Measurements from ENCODE around the gene PSMD14. TPM values are rescaled to one million over a fixed set of nuclear protein-coding genes. Genes with fewer than 3 reads are reported as not detected.
"Not testable (repeated sequence)": the region's sequence is repeated elsewhere in the genome, so short reads cannot be mapped to it uniquely, and the experiment has no call there.

Gene PSMD14
- total and polyA plus RNA-seq, 5 donors = 32.7 to 47.2 (median 42.7) TPM

GRCh38 chr2:161358838-161359237 lies 50.6 kb downstream of the PSMD14 start:
- intact Hi-C loops (cut with DNase I) = no loop called here
- no peak overlapping the region for H3K27ac ChIP-seq (ENCODE audit: low read length)
- H3K27me3 ChIP-seq (ENCODE audit: control insufficient read depth, insufficient read depth) = no peaks in the 10 kb centered on the region
- no peak for DNase-seq
- no peak for ATAC-seq
- H3K4me3 ChIP-seq (ENCODE audit: low read length) = no peak overlapping the region
- H3K4me1 ChIP-seq (ENCODE audit: control insufficient read depth, insufficient read depth, low read length) = no peaks in the 10 kb centered on the region
- WGBS = 79% methylated on average over 3 of the region's 3 CpGs
- H3K9me3 ChIP-seq (ENCODE audit: control insufficient read depth, low read length) = no peaks in the 10 kb centered on the region

- ATAC-seq; H3K4me3 ChIP-seq (ENCODE audit: low read length); H3K4me1 ChIP-seq (ENCODE audit: control insufficient read depth, insufficient read depth, low read length); H3K27me3 ChIP-seq (ENCODE audit: control insufficient read depth, insufficient read depth); DNase-seq; H3K9me3 ChIP-seq (ENCODE audit: control insufficient read depth, low read length); intact Hi-C loops (cut with DNase I); H3K27ac ChIP-seq (ENCODE audit: low read length): not testable (repeated sequence)
- WGBS = 98% methylated on average over 8 of the region's 8 CpGs
These were observed 52.0 kb downstream of the PSMD14 start for GRCh38 chr2:161360095-161360654.

GRCh38 chr2:161362568-161363166 lies 54.4 kb downstream of the PSMD14 start:
- WGBS = 96% methylated on average over 2 of the region's 2 CpGs
- intact Hi-C loops (cut with DNase I) = no loop called here
- no peaks in the 10 kb centered on the region for H3K9me3 ChIP-seq (ENCODE audit: control insufficient read depth, low read length)
- no peak overlapping the region for H3K4me3 ChIP-seq (ENCODE audit: low read length)
- DNase-seq (no peak), ATAC-seq (no peak)
- no peaks in the 10 kb centered on the region for H3K4me1 ChIP-seq (ENCODE audit: control insufficient read depth, insufficient read depth, low read length)
- no peaks in the 10 kb centered on the region for H3K27me3 ChIP-seq (ENCODE audit: control insufficient read depth, insufficient read depth)
- H3K27ac ChIP-seq (ENCODE audit: low read length) = no peak overlapping the region

GRCh38 chr2:161367675-161368074 lies 59.5 kb downstream of the PSMD14 start:
- intact Hi-C loops (cut with DNase I) = no loop called here
- Histone ChIP-seq H3K4me3 (ENCODE audit: low read length) (no peak overlapping the region), H3K9me3 (ENCODE audit: control insufficient read depth, low read length) (no peaks in the 10 kb centered on the region), H3K4me1 (ENCODE audit: control insufficient read depth, insufficient read depth, low read length) (no peaks in the 10 kb centered on the region), H3K27me3 (ENCODE audit: control insufficient read depth, insufficient read depth) (no peaks in the 10 kb centered on the region), H3K27ac (ENCODE audit: low read length) (no peak overlapping the region)
- ATAC-seq (no peak), DNase-seq (no peak)
- 87% methylated on average over 3 of the region's 3 CpGs for WGBS

- no peak for ATAC-seq
- WGBS = 77% methylated on average over 2 of the region's 2 CpGs
- Histone ChIP-seq H3K27me3 (ENCODE audit: control insufficient read depth, insufficient read depth) (no peaks in the 10 kb centered on the region), H3K27ac (ENCODE audit: low read length) (no peak overlapping the region), H3K9me3 (ENCODE audit: control insufficient read depth, low read length) (no peaks in the 10 kb centered on the region), H3K4me1 (ENCODE audit: control insufficient read depth, insufficient read depth, low read length) (no peaks in the 10 kb centered on the region), H3K4me3 (ENCODE audit: low read length) (no peak overlapping the region)
- DNase-seq = no peak
- intact Hi-C loops (cut with DNase I) = no loop called here
These were observed 61.1 kb downstream of the PSMD14 start for GRCh38 chr2:161369311-161369710.

- H3K27ac ChIP-seq (ENCODE audit: low read length) = no peak overlapping the region
- intact Hi-C loops (cut with DNase I) = no loop called here
- WGBS = 79% methylated on average over 3 of the region's 3 CpGs
- ATAC-seq (no peak), DNase-seq (no peak)
- H3K4me3 ChIP-seq (ENCODE audit: low read length) = no peak overlapping the region
- no peaks in the 10 kb centered on the region for H3K4me1 ChIP-seq (ENCODE audit: control insufficient read depth, insufficient read depth, low read length)
- no peaks in the 10 kb centered on the region for H3K27me3 ChIP-seq (ENCODE audit: control insufficient read depth, insufficient read depth)
- H3K9me3 ChIP-seq (ENCODE audit: control insufficient read depth, low read length) = no peaks in the 10 kb centered on the region
These were observed 62.8 kb downstream of the PSMD14 start for GRCh38 chr2:161370981-161371380.

- ATAC-seq = no peak
- WGBS = 21% methylated on average over 1 of the region's 1 CpG
These were observed 63.6 kb downstream of the PSMD14 start for GRCh38 chr2:161371869-161372268.

GRCh38 chr2:161373942-161374341 lies 65.7 kb downstream of the PSMD14 start:
- Histone ChIP-seq H3K27ac (ENCODE audit: low read length) (no peak overlapping the region), H3K27me3 (ENCODE audit: control insufficient read depth, insufficient read depth) (no peaks in the 10 kb centered on the region), H3K9me3 (ENCODE audit: control insufficient read depth, low read length) (no peaks in the 10 kb centered on the region), H3K4me1 (ENCODE audit: control insufficient read depth, insufficient read depth, low read length) (no peaks in the 10 kb centered on the region), H3K4me3 (ENCODE audit: low read length) (no peak overlapping the region)
- intact Hi-C loops (cut with DNase I) = no loop called here
- DNase-seq (no peak), ATAC-seq (no peak)

More at GRCh38 chr2:161371869-161372268, 63.6 kb downstream of the PSMD14 start:
- Histone ChIP-seq H3K9me3 (ENCODE audit: control insufficient read depth, low read length) (no peaks in the 10 kb centered on the region), H3K4me1 (ENCODE audit: control insufficient read depth, insufficient read depth, low read length) (no peaks in the 10 kb centered on the region), H3K4me3 (ENCODE audit: low read length) (no peak overlapping the region), H3K27me3 (ENCODE audit: control insufficient read depth, insufficient read depth) (no peaks in the 10 kb centered on the region), H3K27ac (ENCODE audit: low read length) (no peak overlapping the region)
- DNase-seq = no peak
- intact Hi-C loops (cut with DNase I) = no loop called here

- Histone ChIP-seq H3K4me3 (ENCODE audit: low read length) (no peak overlapping the region), H3K27ac (ENCODE audit: low read length) (no peak overlapping the region), H3K9me3 (ENCODE audit: control insufficient read depth, low read length) (no peaks in the 10 kb centered on the region), H3K27me3 (ENCODE audit: control insufficient read depth, insufficient read depth) (no peaks in the 10 kb centered on the region), H3K4me1 (ENCODE audit: control insufficient read depth, insufficient read depth, low read length) (no peaks in the 10 kb centered on the region)
- ATAC-seq (no peak), DNase-seq (no peak)
- intact Hi-C loops (cut with DNase I) = no loop called here
- 100% methylated on average over 1 of the region's 1 CpG for WGBS
These were observed 66.2 kb downstream of the PSMD14 start for GRCh38 chr2:161374446-161374845.

GRCh38 chr2:161379740-161380139 lies 71.5 kb downstream of the PSMD14 start:
- DNase-seq = peak in 1 of 3 donors; percentile 36
- Histone ChIP-seq H3K9me3 (ENCODE audit: control insufficient read depth, low read length) (no peaks in the 10 kb centered on the region), H3K4me3 (ENCODE audit: low read length) (no peak overlapping the region), H3K27ac (ENCODE audit: low read length) (no peak overlapping the region), H3K4me1 (ENCODE audit: control insufficient read depth, insufficient read depth, low read length) (no peaks in the 10 kb centered on the region), H3K27me3 (ENCODE audit: control insufficient read depth, insufficient read depth) (no peaks in the 10 kb centered on the region)
- ATAC-seq = peak; percentile 61 to 92
- intact Hi-C loops (cut with DNase I) = no loop called here
- 87% methylated on average over 2 of the region's 2 CpGs for WGBS

- 92% methylated on average over 3 of the region's 3 CpGs for WGBS
- no peak overlapping the region for H3K27ac ChIP-seq (ENCODE audit: low read length)
- intact Hi-C loops (cut with DNase I) = no loop called here
- ATAC-seq (no peak), DNase-seq (no peak)
- no peaks in the 10 kb centered on the region for H3K4me1 ChIP-seq (ENCODE audit: control insufficient read depth, insufficient read depth, low read length)
- H3K27me3 ChIP-seq (ENCODE audit: control insufficient read depth, insufficient read depth) = no peaks in the 10 kb centered on the region
- no peaks in the 10 kb centered on the region for H3K9me3 ChIP-seq (ENCODE audit: control insufficient read depth, low read length)
- no peak overlapping the region for H3K4me3 ChIP-seq (ENCODE audit: low read length)
These were observed 73.3 kb downstream of the PSMD14 start for GRCh38 chr2:161381546-161381945.

GRCh38 chr2:161382747-161383146 lies 74.5 kb downstream of the PSMD14 start:
- H3K4me3 ChIP-seq (ENCODE audit: low read length) = no peak overlapping the region
- no peak for DNase-seq
- no peaks in the 10 kb centered on the region for H3K27me3 ChIP-seq (ENCODE audit: control insufficient read depth, insufficient read depth)
- WGBS = 91% methylated on average over 4 of the region's 4 CpGs
- no peak for ATAC-seq
- no peaks in the 10 kb centered on the region for H3K9me3 ChIP-seq (ENCODE audit: control insufficient read depth, low read length)
- H3K27ac ChIP-seq (ENCODE audit: low read length) = no peak overlapping the region
- intact Hi-C loops (cut with DNase I) = no loop called here
- H3K4me1 ChIP-seq (ENCODE audit: control insufficient read depth, insufficient read depth, low read length) = no peaks in the 10 kb centered on the region
